GM12872 (cell line): ENCODE data around the gene PM20D2.

Experiments used
- TF ChIP-seq, protein P1 (sequence below): IDR thresholded peaks from 3 replicates; pipeline ENCODE4 v1.5.1; 2011; ENCODE audit warnings: low read depth, mild to moderate bottlenecking, low read length, moderate library complexity; ENCODE audit not compliant: insufficient read depth

The PM20D2 gene

DNA sequence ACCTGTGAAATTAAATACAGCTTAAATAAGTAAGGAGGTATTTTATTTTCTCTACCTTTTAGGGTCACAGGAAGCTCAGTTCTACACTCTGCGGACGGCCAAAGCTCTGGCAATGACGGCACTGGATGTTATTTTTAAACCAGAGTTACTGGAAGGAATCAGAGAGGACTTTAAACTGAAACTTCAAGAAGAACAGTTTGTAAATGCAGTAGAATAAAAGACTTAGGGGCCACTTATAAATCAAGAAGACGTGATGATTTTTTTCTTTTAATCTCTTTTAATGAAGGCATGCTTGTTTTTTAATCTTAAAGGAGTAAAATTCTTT, 16.2 kb downstream of the PM20D2 start:
- TF ChIP-seq, protein P1, sequence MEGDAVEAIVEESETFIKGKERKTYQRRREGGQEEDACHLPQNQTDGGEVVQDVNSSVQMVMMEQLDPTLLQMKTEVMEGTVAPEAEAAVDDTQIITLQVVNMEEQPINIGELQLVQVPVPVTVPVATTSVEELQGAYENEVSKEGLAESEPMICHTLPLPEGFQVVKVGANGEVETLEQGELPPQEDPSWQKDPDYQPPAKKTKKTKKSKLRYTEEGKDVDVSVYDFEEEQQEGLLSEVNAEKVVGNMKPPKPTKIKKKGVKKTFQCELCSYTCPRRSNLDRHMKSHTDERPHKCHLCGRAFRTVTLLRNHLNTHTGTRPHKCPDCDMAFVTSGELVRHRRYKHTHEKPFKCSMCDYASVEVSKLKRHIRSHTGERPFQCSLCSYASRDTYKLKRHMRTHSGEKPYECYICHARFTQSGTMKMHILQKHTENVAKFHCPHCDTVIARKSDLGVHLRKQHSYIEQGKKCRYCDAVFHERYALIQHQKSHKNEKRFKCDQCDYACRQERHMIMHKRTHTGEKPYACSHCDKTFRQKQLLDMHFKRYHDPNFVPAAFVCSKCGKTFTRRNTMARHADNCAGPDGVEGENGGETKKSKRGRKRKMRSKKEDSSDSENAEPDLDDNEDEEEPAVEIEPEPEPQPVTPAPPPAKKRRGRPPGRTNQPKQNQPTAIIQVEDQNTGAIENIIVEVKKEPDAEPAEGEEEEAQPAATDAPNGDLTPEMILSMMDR, result no peak

- TF ChIP-seq, protein P1, result no peak
These were observed 26.3 kb downstream of the PM20D2 start for GRCh38 chr6:89172131-89172530.

GRCh38 chr6:89173634-89174033, 27.8 kb downstream of the PM20D2 start:
- TF ChIP-seq, protein P1, result no peak

GRCh38 chr6:89180112-89180511, 34.3 kb downstream of the PM20D2 start:
- TF ChIP-seq, protein P1, result no peak

DNA sequence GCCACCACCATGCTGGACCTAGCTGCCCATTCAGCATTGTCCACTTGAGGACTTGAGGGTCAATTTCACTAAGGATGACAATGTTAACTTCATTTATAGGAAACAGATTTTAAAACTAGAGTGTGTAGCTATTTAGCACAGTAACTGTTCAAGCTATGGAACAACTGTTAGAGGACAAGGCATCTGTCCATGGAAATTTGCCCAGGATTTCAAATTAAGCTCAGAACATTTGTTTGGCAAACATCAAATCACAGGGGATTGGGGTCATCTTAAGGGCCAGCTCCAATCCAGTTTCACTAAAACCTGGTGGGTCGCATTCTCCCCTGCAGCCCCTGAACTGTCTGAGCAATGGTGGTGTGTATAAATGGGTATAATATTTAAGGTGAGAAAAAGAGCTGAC, 35.1 kb downstream of the PM20D2 start:
- TF ChIP-seq, protein P1, result no peak

DNA sequence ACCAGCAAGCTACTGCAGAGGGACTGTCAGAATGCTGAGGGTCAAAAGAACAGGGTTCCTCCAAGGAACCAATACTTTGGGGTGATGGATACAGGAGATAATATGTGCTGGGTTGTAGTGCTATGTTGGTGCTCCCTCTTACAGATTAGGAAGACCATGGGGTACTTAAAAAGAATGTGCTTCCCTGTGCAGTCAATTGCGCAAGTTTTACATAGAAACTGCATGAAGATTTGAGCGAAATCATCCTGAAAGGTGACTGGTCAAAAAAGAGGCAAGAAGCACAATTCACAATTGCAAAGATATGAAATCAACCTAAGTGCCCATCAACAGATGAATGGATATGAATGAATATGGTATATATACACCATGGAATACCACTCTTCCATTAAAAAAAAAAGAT, 37.4 kb downstream of the PM20D2 start:
- TF ChIP-seq, protein P1, result no peak

DNA sequence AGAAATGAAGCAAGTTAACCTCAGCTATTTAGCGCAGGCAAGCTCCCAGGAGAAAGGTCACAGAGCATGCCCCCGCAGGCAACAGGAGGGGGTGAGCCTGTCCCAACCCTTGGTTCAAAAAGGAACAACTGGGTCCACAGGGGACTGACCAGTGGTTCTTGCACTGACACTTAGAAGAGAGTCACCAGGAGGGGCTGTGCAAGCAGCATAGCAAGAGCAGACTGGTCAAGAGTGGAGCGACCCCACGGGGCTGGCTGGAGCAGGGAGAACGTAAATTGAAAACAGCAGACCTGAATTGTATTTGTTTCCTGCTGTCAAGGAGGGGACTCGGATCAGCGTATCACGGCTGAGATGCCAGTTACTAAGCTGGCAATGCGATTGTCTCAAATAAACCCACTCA, 38.5 kb downstream of the PM20D2 start:
- TF ChIP-seq, protein P1, result no peak

DNA sequence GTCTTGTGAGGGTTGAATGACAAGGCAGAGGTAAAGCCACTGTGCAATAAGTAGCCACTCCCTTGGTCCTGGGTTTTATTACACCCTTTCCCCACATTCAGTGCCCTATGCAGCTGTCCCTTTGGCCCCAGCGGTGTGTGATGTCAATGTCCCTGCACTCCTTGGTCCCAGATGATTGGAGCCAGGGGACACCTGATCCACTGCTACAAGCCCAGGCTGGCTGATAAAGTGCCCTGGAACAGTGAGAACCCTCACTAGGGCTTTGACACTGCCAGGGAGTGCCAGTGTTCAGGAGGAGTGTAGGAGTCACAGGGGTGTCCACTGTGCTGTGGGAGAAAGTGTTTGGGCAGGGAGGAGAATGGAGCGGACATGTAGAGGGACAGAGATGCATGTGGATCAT, 40.9 kb downstream of the PM20D2 start:
- TF ChIP-seq, protein P1, result no peak
